Measurements from ENCODE around the gene SPATA45.
"Not testable (repeated sequence)": the region's sequence is repeated elsewhere in the genome, so short reads cannot be mapped to it uniquely, and the experiment has no call there.

SPATA45 gene

DNA sequence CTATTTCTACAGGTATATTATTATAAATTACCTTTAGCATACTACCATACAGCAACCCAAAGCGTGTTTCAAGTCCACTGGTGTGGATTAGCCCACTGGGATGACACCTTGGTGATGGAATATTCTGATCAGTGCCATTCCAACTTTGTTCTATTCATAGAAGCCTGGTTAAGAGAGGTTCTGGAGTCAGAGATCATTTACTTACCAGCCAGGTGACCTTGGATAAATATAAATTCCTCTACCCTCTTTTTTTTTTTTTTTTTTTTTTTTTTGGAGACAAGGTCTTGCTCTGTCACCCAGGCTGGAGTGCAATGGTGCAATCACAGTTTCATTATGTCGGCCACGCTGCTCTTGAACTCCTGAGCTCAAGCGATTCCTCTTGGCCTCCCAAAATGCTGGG lies at the start of gene SPATA45:
Gene SPATA45, minus strand, starts transcription at position 101 of the 400 bp plus-strand sequence. CDS start 11,500 bp downstream, outside the sequence.
- FAIRE-seq: no peak

DNA sequence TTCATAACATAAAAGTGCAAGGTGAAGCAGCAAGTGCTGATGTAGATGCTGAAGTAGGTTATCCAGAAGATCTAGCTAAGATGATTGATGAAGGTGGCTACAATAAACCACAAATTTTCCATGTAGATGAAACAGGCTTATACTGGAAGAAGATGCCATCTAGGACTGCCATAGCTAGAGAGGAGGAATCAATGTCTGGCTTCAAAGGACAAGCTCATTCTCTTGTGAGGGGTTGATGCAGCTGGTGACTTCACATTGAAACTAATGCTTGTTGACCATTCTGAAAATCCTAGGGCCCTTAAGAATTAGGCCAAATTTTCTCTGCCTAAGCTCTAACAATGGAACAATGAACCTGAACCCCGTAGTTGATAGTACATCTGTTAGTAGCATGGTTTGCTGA lies 44.7 kb upstream of the SPATA45 start:
- no peak for FAIRE-seq

DNA sequence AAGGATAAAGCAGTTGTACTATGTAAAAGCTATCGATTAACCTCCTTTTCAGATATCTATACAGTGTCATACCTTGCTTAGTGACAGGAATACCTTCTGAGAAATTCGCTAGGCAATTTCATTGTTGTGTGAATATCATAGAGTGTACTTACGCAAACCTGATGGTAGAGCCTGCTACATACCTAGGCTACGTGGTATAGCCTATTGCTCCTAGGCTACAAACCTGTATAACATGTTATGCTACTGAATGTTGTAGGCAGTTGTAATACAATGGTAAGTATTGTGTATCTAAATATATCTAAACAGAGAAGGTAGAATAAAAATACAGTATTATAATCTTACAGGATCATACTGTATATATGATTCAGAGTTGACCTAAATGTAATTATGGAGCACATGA lies 37.1 kb upstream of the SPATA45 start:
- FAIRE-seq: no peak

DNA sequence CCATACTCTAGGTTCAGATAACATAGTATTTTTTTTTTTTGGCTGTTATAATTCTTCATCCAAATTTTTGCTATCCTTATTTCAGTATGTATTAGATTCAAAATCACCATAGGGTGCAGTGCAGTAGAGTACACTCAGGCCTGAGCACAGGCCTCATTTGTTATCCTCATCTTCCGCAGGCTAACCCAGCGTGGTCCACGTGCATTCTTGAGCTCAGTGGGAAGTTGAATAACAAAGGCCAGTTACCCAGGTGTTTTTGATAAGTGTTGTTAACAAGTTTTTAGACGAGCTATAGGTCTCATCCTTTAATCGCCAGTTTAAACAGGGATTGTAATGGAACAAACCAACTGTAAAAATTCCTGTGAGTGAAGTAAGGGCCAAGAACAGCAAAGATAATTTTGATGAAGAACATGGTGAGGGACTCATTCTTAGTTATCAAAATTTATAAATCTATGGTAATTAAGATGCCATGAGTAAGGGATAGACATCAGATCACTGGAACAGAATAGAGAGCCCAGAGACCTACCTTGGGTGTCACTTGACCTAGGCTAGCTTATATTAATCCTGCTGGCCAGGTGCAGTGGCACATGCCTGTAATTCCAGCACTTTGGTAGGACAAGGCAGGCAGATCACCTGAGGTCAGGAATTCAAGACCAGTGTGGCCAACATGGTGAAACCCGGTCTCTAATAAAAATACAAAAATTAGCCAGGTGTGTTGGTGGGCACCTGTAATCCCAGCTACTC lies 32.7 kb upstream of the SPATA45 start:
- no peak for FAIRE-seq

DNA sequence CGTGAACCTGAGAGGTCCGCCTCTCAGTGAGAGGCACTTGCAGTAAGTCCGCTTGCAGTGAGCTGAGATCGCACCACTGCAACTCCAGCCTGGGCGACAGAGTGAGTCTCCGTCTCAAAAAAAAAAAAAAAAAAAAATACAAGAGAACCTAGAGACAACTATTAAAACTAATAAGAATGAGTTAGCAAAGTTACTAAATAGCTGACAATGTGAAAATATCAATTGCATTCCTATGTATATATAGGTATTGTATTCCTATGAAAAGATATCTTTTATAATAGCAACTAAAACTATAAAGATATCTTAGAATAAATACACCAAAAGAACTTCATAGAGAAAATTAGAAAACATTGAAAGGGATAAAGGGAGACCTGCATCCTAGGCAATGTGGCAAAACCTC lies 31.0 kb upstream of the SPATA45 start:
- FAIRE-seq: no peak

DNA sequence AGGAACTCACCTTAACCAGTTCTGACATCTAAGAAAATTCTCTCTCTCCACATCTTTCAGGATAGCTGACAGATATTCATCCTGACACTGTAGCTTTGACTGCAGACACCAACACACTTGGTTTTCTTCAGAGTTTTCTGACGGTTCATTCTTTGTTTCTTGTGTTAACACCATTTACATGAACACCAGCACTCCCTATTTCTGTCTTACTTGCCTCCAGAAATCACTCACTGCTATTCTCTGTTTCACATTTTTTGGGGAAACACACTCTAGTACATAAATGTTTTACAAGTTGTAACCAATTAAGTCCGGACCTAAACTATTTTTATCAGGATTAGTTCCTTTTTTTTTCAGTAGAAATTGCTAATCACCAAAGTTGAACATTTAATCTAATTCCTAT lies 26.1 kb upstream of the SPATA45 start:
- FAIRE-seq: no peak

DNA sequence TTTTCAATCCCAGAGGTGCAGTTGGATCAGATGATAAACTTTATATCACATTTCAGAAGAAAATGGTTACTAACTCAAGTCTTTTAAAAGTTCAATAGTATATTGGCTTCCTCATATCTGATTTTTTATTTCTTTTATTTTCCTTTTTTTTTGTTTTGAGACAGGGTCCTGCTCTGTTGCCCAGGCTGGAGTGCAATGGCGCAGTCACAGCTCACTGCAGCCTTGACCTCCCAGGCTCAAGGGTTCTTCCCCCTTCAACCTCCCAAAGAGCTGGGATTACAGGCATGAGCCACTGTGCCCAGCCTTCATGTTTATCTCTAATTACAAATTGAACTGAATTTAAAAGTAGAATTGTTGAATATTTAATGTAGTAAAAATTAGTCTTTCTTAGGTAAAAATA lies 24.5 kb upstream of the SPATA45 start:
- no peak for FAIRE-seq

DNA sequence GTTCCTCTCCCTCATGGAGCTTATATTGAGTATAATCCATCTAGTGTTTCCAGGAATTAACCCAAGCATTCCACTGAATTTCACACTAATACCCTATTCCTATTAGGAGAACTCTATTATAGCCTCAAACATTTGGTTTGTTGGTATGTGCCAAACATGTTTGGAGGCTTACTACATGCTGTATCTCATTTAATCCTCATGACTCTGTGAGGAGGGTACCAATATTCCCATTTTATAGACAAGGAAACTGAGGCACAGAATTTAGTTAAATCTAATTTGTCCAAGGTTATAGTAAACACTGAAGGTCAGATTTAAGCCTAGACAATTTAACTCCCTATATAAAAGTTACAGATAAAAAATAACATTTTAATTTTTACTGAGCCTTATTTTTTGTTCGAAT lies 19.7 kb upstream of the SPATA45 start:
- no peak for FAIRE-seq

DNA sequence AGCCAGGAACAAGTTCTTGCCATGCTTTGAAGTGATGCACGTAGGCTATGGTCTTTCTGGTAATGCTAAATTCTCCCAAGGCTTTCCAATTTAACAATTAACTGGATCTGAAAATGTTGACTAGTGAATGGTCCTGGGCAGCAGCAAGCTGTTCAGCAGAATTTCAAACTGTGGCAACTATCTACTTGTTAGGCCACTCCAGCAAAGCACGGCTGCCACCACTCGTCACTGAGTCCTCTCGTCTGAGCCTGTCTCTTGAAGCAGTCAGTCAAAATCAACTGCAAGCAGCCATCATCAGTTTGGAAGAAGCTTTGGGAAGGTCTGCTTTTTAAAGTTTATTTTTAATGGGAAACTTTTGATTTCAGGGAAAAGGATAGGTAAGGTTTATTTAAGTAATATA lies 16.8 kb upstream of the SPATA45 start:
- no peak for FAIRE-seq

DNA sequence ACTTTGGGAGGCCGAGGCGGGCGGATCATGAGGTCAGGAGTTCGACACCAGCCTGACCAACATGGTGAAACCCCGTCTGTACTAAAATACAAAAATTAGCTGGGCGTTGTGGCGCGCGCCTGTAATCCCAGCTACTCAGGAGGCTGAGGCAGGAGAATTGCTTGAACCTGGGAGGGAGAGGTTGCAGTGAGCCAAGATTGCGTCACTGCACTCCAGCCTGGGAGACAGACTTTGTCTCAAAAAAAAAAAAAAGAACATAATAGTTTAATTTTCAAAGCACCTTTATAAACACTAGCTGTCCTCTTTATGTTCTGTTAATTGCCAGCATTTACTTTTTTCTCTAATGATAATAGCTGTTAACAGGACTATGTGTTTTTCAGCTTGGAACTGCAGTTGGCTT lies 15.9 kb upstream of the SPATA45 start:
- FAIRE-seq: not testable (repeated sequence)

DNA sequence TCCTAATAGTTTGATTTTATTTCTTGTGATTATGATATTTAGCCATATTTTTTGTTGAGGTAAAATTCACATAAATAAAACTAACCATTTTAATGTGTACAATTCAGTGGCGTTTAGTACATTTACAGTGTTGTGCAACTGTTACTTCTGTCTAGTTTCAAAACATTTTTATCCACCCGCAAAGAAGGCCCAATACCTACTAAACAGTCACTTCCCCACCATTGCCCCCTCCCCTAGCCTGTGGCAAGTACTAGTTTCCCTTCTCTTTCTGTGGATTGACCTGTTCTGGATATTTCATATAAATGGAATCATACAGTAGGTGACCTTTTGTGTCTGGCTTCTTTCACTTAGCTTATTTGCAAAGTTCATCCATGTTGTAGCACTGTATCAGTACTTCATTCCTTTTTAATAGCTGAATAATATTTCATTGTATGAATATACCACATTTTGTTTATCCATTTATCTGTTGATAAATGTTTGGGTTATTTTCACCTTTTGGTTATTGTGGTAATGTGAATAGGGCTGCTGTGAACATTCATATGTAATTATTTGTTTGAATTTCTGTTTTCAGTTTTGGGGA lies 14.8 kb upstream of the SPATA45 start:
- no peak for FAIRE-seq

DNA sequence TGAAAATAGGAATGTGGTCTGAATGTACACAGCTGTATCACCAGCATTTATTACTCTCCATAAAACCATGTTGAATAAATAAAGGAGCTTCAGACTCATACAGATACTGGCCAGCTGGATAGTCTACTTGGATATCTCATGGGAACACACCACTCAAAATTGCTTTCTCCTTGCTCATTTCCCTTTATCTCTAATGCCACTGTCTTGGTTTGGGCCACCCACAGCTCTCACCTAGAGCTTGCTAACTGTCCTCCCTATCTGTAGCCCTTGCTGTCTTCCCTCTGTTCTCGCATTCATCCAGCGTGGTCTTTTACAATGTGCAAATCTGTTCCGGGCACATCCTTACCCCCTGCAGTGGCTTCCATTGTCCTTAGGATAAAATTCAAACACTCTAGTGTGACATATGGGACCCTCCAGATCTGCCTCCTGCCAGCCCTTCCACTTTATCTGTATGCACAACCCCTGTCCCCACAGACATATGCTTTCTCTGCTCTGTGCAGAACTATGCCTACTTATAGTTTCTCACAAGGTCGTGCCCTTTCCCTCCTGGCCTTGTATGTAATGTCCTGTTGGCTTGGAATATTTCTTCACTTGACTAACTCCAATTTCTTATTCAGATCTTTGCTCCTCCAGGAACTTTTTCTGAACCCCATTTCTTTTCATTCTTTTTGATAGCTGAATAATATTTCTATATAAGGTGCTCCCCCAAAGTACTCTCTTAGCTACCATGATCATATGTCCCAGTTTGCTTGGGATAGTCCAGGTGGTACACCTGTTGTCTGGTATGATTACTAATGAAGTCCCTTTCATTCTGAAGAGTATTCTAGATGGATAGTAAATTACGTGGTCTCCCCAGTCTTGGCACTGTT lies 13.5 kb upstream of the SPATA45 start:
- FAIRE-seq: no peak

DNA sequence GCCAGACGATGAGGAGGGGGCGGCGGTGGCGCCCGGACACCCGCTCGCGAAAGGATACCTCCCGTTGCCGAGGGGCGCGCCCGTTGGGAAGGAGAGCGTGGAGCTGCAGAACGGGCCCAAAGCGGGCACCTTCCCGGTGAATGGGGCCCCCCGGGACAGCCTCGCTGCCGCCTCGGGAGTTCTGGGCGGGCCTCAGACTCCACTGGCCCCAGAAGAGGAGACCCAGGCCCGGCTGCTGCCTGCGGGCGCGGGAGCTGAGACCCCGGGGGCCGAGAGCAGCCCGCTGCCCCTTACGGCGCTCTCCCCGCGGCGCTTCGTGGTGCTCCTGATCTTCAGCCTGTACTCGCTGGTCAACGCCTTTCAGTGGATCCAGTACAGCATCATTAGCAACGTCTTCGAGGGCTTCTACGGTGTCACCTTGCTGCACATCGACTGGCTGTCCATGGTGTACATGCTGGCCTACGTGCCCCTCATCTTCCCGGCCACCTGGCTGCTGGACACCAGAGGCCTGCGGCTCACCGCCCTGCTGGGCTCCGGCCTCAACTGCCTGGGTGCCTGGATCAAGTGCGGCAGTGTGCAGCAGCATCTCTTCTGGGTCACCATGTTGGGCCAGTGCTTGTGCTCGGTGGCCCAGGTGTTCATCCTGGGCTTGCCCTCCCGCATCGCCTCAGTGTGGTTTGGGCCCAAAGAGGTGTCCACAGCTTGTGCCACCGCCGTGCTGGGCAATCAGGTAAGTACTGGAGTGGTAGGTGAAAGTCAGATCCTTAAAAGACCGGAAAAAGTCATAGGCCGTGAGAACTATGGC lies 11.2 kb upstream of the SPATA45 start:
- FAIRE-seq: no peak

DNA sequence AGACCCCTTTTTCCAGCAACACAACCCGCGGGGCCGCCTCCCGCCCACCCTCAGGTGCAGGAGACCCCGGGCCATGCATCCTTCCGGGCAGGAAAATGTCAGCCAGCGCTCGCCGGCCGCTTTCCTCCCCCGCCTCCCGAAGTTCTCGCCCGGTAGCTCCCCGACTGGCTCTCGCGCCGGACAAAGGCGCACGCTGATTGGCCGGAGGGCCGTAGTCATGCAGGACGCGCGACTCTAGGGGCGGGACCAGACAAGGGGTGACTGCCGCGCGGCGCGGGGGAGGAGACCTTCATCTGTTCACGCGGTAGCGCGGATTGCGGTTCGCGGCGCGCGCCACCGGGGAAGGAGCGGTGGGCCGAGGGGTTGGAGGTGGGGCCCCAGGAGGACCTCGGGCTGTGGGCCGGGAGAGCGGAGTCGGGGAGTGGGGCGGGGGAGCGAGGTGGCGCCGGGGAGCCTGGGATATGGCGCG lies 10.6 kb upstream of the SPATA45 start, which contains the start of gene FLVCR1:
Gene FLVCR1, plus strand, starts transcription at position 284 of the 469 bp plus-strand sequence. Its CDS starts 178 bp downstream, at position 462.
- FAIRE-seq: peak; percentile 35

DNA sequence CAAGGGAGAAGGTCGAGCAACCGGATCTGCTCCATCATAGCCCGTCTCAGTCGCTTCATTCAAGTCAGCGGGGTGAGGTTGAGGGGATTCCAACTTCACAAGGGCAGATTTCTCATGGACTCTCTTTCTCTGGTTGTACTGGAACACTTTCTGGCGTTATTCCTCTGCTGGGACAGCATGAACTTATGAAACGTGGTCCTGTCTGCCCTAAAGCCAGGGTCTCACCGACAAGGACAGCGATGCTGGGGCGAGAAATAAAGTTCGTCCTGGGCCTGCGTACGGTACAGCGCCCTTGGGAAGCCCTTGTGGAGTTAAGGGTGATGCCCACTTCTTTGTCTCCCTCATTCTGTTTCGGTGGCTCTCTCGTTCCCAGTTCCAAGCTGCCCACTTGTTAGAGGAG lies 9.3 kb upstream of the SPATA45 start:
- no peak for FAIRE-seq

DNA sequence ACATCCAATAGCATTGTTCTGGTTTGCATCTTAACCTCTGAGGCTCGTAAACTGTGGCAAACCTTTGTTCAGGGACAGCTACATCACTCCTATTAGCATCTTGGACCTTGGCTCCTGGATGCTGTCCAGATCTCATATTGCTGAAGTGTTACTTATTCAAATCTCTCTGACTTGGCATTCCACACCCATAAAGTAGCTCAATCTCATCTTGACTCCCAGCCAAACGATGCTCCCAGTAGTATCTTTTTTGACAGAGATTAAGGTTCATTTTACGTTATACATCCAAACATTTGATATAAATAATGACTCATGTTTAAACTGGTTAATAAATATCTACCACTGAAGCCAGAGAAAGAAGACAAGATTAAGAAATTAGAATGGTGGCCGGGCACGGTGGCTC lies 6.2 kb upstream of the SPATA45 start:
- FAIRE-seq: no peak

DNA sequence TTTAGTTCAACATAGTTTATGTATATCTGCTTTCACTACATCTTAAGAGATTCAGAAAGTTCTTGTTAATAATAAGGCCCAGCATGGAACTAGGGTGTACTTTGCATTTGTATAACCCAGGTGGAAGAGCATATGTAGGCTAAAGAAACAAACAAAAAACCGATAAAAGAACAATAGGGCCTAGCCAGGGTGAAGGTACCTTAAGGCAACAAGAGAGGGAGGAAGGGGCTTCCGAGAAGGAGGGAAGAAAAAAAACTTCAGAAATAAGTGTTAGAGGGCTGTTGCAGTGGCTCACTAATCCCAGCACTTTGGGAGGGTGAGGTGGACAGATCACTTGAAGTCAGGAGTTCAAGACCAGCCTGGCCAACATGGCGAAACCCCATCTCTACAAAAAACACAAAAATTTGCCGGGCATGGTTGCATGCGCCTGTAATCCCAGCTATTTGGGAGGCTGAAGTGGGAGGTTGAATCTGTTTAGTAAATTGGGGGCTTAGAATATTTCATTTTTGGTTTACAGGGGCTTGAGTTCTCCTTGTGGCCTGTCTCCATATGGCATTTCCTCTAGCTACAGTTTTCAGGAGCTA lies 4.7 kb upstream of the SPATA45 start:
- FAIRE-seq: no peak

DNA sequence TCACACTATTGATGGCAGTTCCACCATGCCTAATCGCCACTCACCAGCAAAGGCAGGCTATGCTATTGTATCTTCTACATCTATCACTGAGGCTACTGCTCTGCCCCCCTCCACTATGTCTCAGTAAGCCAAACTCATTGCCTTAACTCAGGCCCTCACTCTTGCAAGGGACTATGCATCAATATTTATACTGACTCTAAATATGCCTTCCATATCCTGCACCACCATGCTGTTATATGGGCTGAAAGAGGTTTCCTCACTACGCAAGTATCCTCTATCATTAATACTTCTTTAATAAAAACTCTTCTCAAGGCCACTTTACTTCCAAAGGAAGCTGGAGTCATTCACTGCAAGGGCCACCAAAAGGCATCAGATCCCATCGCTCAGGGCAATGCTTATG lies 2.9 kb downstream of the SPATA45 start:
- not testable (repeated sequence) for FAIRE-seq

DNA sequence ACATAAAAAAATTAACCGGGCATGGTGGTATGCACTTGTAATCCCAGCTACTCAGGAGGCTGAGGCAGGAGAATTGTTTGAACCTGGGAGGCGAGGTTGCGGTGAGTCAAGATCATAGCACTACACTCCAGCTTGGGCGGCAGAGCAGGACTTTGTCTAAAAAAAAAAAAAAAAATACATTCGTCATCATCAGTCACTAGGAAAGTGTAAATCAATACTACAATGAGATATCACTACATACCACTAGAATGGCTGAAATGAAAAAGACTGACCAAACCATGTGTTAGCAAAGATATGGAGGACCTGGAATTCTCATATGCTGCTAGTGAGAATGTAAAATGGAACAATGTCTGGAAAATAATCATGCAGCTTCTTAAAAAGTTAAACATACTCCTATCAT lies 9.3 kb downstream of the SPATA45 start:
- no peak for FAIRE-seq

DNA sequence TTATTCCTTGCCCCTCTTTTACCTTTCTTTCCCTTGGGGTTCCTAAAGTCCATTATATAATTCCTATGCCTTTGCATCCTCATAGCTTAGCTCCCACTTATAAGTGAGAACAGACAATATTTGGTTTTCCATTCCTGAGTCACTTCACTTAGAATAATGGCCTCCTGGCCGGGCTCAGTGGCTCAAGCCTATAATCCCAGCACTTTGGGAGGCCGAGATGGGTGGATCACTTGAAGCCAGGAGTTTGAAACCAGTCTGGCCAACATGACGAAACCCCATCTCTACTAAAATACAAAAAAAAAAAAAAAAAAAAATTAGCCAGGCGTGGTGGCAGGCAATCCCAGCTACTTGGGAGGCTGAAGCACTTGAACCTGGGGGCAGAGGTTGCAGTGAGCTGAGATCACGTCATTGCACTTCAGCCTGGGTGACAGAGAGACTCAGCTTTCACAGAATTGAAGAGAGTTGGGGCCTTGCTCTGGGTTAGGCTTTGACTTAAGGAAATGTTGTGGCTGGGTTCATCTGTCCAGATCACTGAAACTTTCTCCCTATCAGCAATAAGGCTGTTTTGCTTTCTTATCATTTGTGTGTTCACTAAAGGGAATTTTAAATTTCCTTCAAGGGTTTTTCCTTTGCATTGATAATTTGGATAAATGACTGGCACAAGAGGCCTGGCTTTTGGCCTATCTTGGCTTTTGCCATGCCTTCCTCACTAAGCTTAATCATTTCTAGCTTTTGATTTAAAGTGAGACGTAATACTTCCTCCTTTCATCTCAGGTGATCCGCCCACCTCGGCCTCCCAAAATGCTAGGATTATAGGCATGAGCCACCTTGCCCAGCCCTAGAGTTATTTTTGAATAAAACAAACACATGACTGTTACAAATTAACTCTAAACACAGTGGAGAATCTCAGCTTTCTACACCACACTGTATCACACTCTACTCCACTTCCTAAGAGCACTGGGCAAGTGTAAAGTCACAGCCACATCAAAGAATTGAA lies 13.9 kb downstream of the SPATA45 start:
- not testable (repeated sequence) for FAIRE-seq

DNA sequence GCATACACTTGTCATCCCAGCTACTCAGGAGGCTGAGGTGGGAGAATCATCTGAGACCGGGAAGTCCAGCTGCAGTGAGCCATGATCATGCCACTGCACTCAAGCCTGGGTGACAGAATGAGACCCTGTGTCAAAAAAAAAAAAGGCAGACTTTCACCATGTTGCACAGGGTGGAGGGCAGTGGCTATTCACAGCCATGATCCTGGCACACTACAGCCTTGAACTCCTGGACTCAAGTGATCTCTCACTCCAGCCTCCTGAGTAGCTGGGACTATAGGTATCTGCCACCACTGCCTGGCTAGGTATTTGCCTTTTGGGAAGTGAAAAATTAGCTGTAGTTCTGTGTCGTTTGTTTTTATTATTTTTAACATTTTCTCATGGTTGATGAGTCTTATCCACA lies 19.1 kb downstream of the SPATA45 start:
- FAIRE-seq: no peak
